Measurements from ENCODE around the gene ACP5.
A peak's percentile ranks its signal among the peaks of the same experiment; 100 is the strongest.
"Not testable (repeated sequence)": the region's sequence is repeated elsewhere in the genome, so short reads cannot be mapped to it uniquely, and the experiment has no call there.

Gene ACP5

GRCh38 chr19:11599704-11600103 is 22.3 kb upstream of the ACP5 start:
- not testable (repeated sequence) for H3K9ac ChIP-seq (ENCODE audit: low read depth in 1 of 2, low read length in 2 of 2); H3K4me3 ChIP-seq (ENCODE audit: low read depth in 1 of 2, low read length in 2 of 2); H3K9me3 ChIP-seq (ENCODE audit: control insufficient read depth in 1 of 2, low read length in 2 of 2); H3K27ac ChIP-seq (ENCODE audit: low read depth, low read length); H3K27me3 ChIP-seq (ENCODE audit: control insufficient read depth in 1 of 2, insufficient read depth in 2 of 2, low read length in 2 of 2)
- Histone ChIP-seq H3K4me1 (ENCODE audit: control insufficient read depth in 1 of 2, insufficient read depth in 2 of 2, low read length in 2 of 2) (peaks cover 3 to 12% of the 10 kb centered on the region in 2 donors), H3K36me3 (ENCODE audit: control insufficient read depth in 1 of 2, insufficient read depth in 2 of 2, low read length in 2 of 2) (peaks cover 4 to 10% of the 10 kb centered on the region in 2 donors)

- Histone ChIP-seq H3K4me3 (ENCODE audit: low read depth in 1 of 2, low read length in 2 of 2) (peak overlapping the region; percentile 92 to 97), H3K36me3 (ENCODE audit: control insufficient read depth in 1 of 2, insufficient read depth in 2 of 2, low read length in 2 of 2) (peaks cover 0 to under 1% of the 10 kb centered on the region in 2 donors), H3K9ac (ENCODE audit: low read depth in 1 of 2, low read length in 2 of 2) (no peak overlapping the region), H3K4me1 (ENCODE audit: control insufficient read depth in 1 of 2, insufficient read depth in 2 of 2, low read length in 2 of 2) (peaks cover 3 to 12% of the 10 kb centered on the region in 2 donors), H3K9me3 (ENCODE audit: control insufficient read depth in 1 of 2, low read length in 2 of 2) (no peaks in the 10 kb centered on the region), H3K27ac (ENCODE audit: low read depth, low read length) (no peak overlapping the region), H3K27me3 (ENCODE audit: control insufficient read depth in 1 of 2, insufficient read depth in 2 of 2, low read length in 2 of 2) (no peaks in the 10 kb centered on the region)
Measured at GRCh38 chr19:11598746-11599145, 21.3 kb upstream of the ACP5 start.

DNA sequence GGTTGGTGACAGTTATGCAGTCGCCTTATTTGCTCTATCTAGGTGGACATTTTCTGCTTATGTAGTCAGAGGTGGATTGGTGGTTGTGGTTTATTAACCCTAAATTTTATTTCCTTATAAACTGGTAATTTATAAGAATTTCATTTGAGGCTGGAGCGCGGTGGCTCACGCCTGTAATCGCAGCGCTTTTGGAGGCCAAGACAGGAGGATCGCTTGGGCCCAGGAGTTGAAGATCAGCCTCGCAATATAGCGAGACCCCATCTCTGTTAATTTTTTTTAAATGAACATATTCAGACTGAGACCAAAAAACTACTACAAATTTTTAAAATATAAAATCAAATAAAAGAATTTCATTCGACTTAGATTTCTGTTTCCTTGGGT is 20.6 kb upstream of the ACP5 start:
- Histone ChIP-seq H3K27ac (ENCODE audit: low read depth, low read length) (peak overlapping the region; percentile 93), H3K9ac (ENCODE audit: low read depth in 1 of 2, low read length in 2 of 2) (peak overlapping the region; percentile 92 to 98)

DNA sequence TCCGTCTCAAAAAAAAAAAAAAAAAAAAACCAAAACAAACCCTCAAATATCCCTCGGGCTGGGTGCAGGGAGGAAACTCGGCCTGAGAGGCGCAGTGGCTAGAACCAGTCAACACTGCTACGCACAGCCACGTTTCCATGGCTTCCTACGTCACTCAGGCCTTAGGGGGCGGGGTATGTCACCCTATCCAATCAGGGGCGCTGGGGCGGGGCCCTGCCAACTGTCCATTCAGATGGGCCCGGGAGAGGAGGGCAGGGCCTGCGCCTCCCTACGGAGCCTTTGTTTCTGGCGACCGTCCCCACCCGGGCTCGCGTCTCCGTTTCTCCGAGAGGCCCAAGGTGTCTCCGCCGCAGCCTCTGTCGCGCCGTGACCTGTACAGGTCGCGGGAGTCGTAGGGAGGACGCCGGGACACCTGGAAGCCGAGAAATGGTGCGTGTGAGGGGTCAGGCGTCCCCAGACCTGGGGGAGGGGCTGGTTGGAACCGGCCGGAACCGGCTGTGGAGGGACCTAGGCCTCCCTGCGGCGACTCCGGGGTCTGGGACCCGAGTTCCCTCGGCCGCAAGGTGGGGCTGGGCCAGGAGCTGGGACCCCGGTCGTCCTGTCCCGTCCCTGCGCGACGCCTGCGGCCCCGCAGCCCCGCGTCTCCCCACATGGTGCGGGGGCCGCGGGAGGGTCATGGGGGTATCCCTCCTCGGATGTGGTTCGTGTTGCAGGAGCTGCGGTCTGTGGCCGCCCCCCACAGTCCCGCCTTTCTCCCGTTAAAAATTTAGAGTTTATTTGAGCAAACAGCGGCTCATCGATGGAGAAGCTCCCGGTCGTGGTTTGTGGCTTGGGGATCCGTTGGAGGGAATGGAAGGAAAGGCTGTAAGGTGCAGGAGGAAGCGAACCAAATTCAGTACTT is 20.0 kb upstream of the ACP5 start, which contains the start of gene ZNF627:
Gene ZNF627 (plus strand): TSS at position 282 of the 901 bp plus-strand sequence. CDS start 145 bp downstream, at position 427.
- H3K9ac ChIP-seq (ENCODE audit: low read depth in 1 of 2, low read length in 2 of 2): peak within 1 kb of the TSS; percentile 92 to 98

More for the DNA sequence above, 20.6 kb upstream of the ACP5 start:
- H3K9me3 ChIP-seq (ENCODE audit: control insufficient read depth in 1 of 2, low read length in 2 of 2): no peaks in the 10 kb centered on the region
- H3K27me3 ChIP-seq (ENCODE audit: control insufficient read depth in 1 of 2, insufficient read depth in 2 of 2, low read length in 2 of 2): no peaks in the 10 kb centered on the region
- H3K4me3 ChIP-seq (ENCODE audit: low read depth in 1 of 2, low read length in 2 of 2): peak overlapping the region; percentile 92 to 97
- H3K4me1 ChIP-seq (ENCODE audit: control insufficient read depth in 1 of 2, insufficient read depth in 2 of 2, low read length in 2 of 2): peaks cover 3 to 12% of the 10 kb centered on the region in 2 donors
- no peaks in the 10 kb centered on the region for H3K36me3 ChIP-seq (ENCODE audit: control insufficient read depth in 1 of 2, insufficient read depth in 2 of 2, low read length in 2 of 2)

GRCh38 chr19:11596156-11596555 is 18.7 kb upstream of the ACP5 start:
- Histone ChIP-seq H3K9me3 (ENCODE audit: control insufficient read depth in 1 of 2, low read length in 2 of 2) (no peaks in the 10 kb centered on the region), H3K4me1 (ENCODE audit: control insufficient read depth in 1 of 2, insufficient read depth in 2 of 2, low read length in 2 of 2) (peaks cover 0 to 12% of the 10 kb centered on the region in 2 donors), H3K9ac (ENCODE audit: low read depth in 1 of 2, low read length in 2 of 2) (no peak overlapping the region), H3K4me3 (ENCODE audit: low read depth in 1 of 2, low read length in 2 of 2) (no peak overlapping the region), H3K27me3 (ENCODE audit: control insufficient read depth in 1 of 2, insufficient read depth in 2 of 2, low read length in 2 of 2) (no peaks in the 10 kb centered on the region), H3K36me3 (ENCODE audit: control insufficient read depth in 1 of 2, insufficient read depth in 2 of 2, low read length in 2 of 2) (no peaks in the 10 kb centered on the region), H3K27ac (ENCODE audit: low read depth, low read length) (no peak overlapping the region)

More for the DNA sequence above, 20.0 kb upstream of the ACP5 start, which contains the start of gene ZNF627:
- Histone ChIP-seq H3K9me3 (ENCODE audit: control insufficient read depth in 1 of 2, low read length in 2 of 2) (no peaks in the 10 kb centered on the region), H3K4me1 (ENCODE audit: control insufficient read depth in 1 of 2, insufficient read depth in 2 of 2, low read length in 2 of 2) (peaks cover 3 to 12% of the 10 kb centered on the region in 2 donors), H3K36me3 (ENCODE audit: control insufficient read depth in 1 of 2, insufficient read depth in 2 of 2, low read length in 2 of 2) (no peaks in the 10 kb centered on the region), H3K27ac (ENCODE audit: low read depth, low read length) (peak within 1 kb of the TSS; percentile 93), H3K4me3 (ENCODE audit: low read depth in 1 of 2, low read length in 2 of 2) (peak within 1 kb of the TSS; percentile 92 to 97), H3K27me3 (ENCODE audit: control insufficient read depth in 1 of 2, insufficient read depth in 2 of 2, low read length in 2 of 2) (no peaks in the 10 kb centered on the region)

- no peak overlapping the region for H3K4me3 ChIP-seq (ENCODE audit: low read depth in 1 of 2, low read length in 2 of 2)
- H3K36me3 ChIP-seq (ENCODE audit: control insufficient read depth in 1 of 2, insufficient read depth in 2 of 2, low read length in 2 of 2): no peaks in the 10 kb centered on the region
- no peak overlapping the region for H3K27ac ChIP-seq (ENCODE audit: low read depth, low read length)
- H3K27me3 ChIP-seq (ENCODE audit: control insufficient read depth in 1 of 2, insufficient read depth in 2 of 2, low read length in 2 of 2): no peaks in the 10 kb centered on the region
- no peak overlapping the region for H3K9ac ChIP-seq (ENCODE audit: low read depth in 1 of 2, low read length in 2 of 2)
- H3K4me1 ChIP-seq (ENCODE audit: control insufficient read depth in 1 of 2, insufficient read depth in 2 of 2, low read length in 2 of 2): peaks cover 0 to 12% of the 10 kb centered on the region in 2 donors
- no peaks in the 10 kb centered on the region for H3K9me3 ChIP-seq (ENCODE audit: control insufficient read depth in 1 of 2, low read length in 2 of 2)
Measured at GRCh38 chr19:11594084-11594483, 16.6 kb upstream of the ACP5 start.

- H3K9ac ChIP-seq (ENCODE audit: low read depth in 1 of 2, low read length in 2 of 2): peak overlapping the region in 1 of 2 donors; percentile 58
- H3K9me3 ChIP-seq (ENCODE audit: control insufficient read depth in 1 of 2, low read length in 2 of 2): no peaks in the 10 kb centered on the region
- H3K36me3 ChIP-seq (ENCODE audit: control insufficient read depth in 1 of 2, insufficient read depth in 2 of 2, low read length in 2 of 2): no peaks in the 10 kb centered on the region
- no peak overlapping the region for H3K27ac ChIP-seq (ENCODE audit: low read depth, low read length)
- peaks cover 4 to 7% of the 10 kb centered on the region in 2 donors for H3K4me1 ChIP-seq (ENCODE audit: control insufficient read depth in 1 of 2, insufficient read depth in 2 of 2, low read length in 2 of 2)
- H3K27me3 ChIP-seq (ENCODE audit: control insufficient read depth in 1 of 2, insufficient read depth in 2 of 2, low read length in 2 of 2): no peaks in the 10 kb centered on the region
- H3K4me3 ChIP-seq (ENCODE audit: low read depth in 1 of 2, low read length in 2 of 2): peak overlapping the region in 1 of 2 donors; percentile 26
Measured at GRCh38 chr19:11587975-11588631, 10.7 kb upstream of the ACP5 start.

DNA sequence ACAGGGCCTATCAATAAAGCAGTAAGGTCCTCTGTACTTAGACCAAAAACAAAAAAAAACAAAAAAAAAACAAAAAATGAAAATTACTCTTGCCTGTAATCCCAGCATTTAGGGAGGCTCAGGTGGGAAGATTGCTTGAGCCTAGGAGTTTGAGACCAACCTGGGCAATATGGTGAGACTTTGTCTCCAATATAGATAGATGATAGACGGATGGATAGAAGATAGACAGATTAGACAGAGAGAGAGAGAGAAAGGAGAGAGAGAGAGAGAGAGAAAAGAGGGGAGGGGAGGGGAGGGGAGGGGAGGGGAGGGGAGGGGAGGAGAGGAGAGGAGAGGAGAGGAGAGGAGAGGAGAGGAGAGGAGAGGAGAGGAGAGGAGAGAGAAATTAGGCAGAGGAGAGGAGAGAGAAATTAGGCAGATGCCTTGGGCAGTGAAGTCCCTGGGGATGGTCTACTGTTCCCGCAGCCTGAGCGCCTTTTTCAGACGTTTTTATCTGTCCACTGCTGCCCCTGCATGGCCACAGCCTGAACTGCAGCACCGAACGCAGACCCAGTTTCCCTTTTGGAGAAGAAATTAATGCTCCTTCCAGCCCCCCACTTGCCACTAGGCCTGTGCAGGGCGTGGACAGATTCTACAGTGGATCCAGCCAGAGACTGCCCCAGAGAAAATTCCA is 10.0 kb upstream of the ACP5 start:
- Histone ChIP-seq H3K4me1 (ENCODE audit: control insufficient read depth in 1 of 2, insufficient read depth in 2 of 2, low read length in 2 of 2) (peaks cover 4 to 7% of the 10 kb centered on the region in 2 donors), H3K4me3 (ENCODE audit: low read depth in 1 of 2, low read length in 2 of 2) (peak overlapping the region in 1 of 2 donors; percentile 26), H3K9ac (ENCODE audit: low read depth in 1 of 2, low read length in 2 of 2) (peak overlapping the region in 1 of 2 donors; percentile 58), H3K36me3 (ENCODE audit: control insufficient read depth in 1 of 2, insufficient read depth in 2 of 2, low read length in 2 of 2) (no peaks in the 10 kb centered on the region), H3K9me3 (ENCODE audit: control insufficient read depth in 1 of 2, low read length in 2 of 2) (no peaks in the 10 kb centered on the region), H3K27me3 (ENCODE audit: control insufficient read depth in 1 of 2, insufficient read depth in 2 of 2, low read length in 2 of 2) (no peaks in the 10 kb centered on the region), H3K27ac (ENCODE audit: low read depth, low read length) (no peak overlapping the region)

- Histone ChIP-seq H3K9ac (ENCODE audit: low read depth in 1 of 2, low read length in 2 of 2) (no peak overlapping the region), H3K27ac (ENCODE audit: low read depth, low read length) (no peak overlapping the region), H3K9me3 (ENCODE audit: control insufficient read depth in 1 of 2, low read length in 2 of 2) (no peaks in the 10 kb centered on the region), H3K4me1 (ENCODE audit: control insufficient read depth in 1 of 2, insufficient read depth in 2 of 2, low read length in 2 of 2) (peaks cover 7 to 11% of the 10 kb centered on the region in 2 donors), H3K36me3 (ENCODE audit: control insufficient read depth in 1 of 2, insufficient read depth in 2 of 2, low read length in 2 of 2) (no peaks in the 10 kb centered on the region), H3K4me3 (ENCODE audit: low read depth in 1 of 2, low read length in 2 of 2) (no peak overlapping the region), H3K27me3 (ENCODE audit: control insufficient read depth in 1 of 2, insufficient read depth in 2 of 2, low read length in 2 of 2) (no peaks in the 10 kb centered on the region)
Measured at GRCh38 chr19:11586331-11586730, 8.9 kb upstream of the ACP5 start.
